HepG2 (cell line): ENCODE results near the gene ALLC. TPM values are rescaled to one million over a fixed set of nuclear protein-coding genes. Genes with fewer than 3 reads are reported as not detected.

Experiments
- HDAC1 ChIP-seq: sonication (generic); formaldehyde crosslinking; IDR thresholded peaks from 2 replicates; pipeline ENCODE4 v1.5.1; 2020; ENCODE audit warnings: mild to moderate bottlenecking, missing genetic modification reagents
- NFKBIZ ChIP-seq: IDR thresholded peaks from 2 replicates; pipeline ENCODE4 v1.6.1; 2018; ENCODE audit warnings: missing genetic modification reagents, missing compliant biosample characterization
- NFYC ChIP-seq: IDR thresholded peaks from 2 replicates; pipeline ENCODE4 v1.6.1; 2016; ENCODE audit warnings: missing genetic modification reagents, missing compliant biosample characterization
- ZNF101 ChIP-seq: sonication (generic); formaldehyde crosslinking; IDR thresholded peaks from 2 replicates; pipeline ENCODE4 v1.4.0; 2020; ENCODE audit warnings: mild to moderate bottlenecking, low read depth, missing genetic modification reagents, borderline replicate concordance
- ZNF350 ChIP-seq: sonication (generic); formaldehyde crosslinking; IDR thresholded peaks from 2 replicates; pipeline ENCODE4 v1.4.0; 2020; ENCODE audit warnings: mild to moderate bottlenecking, low read depth, missing genetic modification reagents, borderline replicate concordance
- ZNF446 ChIP-seq: sonication (generic); formaldehyde crosslinking; IDR thresholded peaks from 2 replicates; pipeline ENCODE4 v1.5.0; 2020; ENCODE audit warnings: mild to moderate bottlenecking, missing genetic modification reagents
- polyA plus RNA-seq, 8 experiments: library from polyadenylated mRNA; depleted of rRNA in 3 of 8; stranded (reverse) in 7 of 8; unstranded in 1 of 8; fragments of >200 nt; fragmentation: Illumina TruSeq in 4 of 8; extraction: Trizol in 4 of 8; gene quantifications; 2 replicates each; pipeline versions ENCODE4 v1.2.1 to v1.2.3, GENCODE V29; 2011 to 2016; ENCODE audit warnings: low read depth in 4 of 8, missing spikeins in 1 of 8, mixed read lengths in 1 of 8; ENCODE audit not compliant: insufficient read depth in 1 of 8
- total RNA-seq, 5 experiments: library from RNA; depleted of rRNA; stranded (reverse); fragments of >200 nt; fragmentation: Illumina TruSeq; extraction: Trizol; gene quantifications; 2 replicates each; pipeline ENCODE4 v1.2.3, GENCODE V29; 2016; ENCODE audit warnings: low read depth in 1 of 5
- TF ChIP-seq, protein P1 (sequence below): sonication (generic); formaldehyde crosslinking; IDR thresholded peaks from 2 replicates; pipeline ENCODE4 v1.4.0; 2020; ENCODE audit warnings: mild to moderate bottlenecking, missing genetic modification reagents
- TF ChIP-seq, protein P2 (sequence below): conservative IDR thresholded peaks from 2 replicates; pipeline ENCODE4 v1.6.1; 2018; ENCODE audit warnings: missing genetic modification reagents
- TF ChIP-seq, protein P3 (sequence below): sonication (generic); formaldehyde crosslinking; IDR thresholded peaks from 2 replicates; pipeline ENCODE4 v1.5.1; 2020; ENCODE audit warnings: missing genetic modification reagents, mild to moderate bottlenecking, borderline replicate concordance
- TF ChIP-seq, protein P4 (sequence below): sonication (generic); formaldehyde crosslinking; IDR thresholded peaks from 2 replicates; pipeline ENCODE4 v1.5.0; 2020; ENCODE audit warnings: missing genetic modification reagents, mild to moderate bottlenecking, borderline replicate concordance
- TF ChIP-seq, protein P5 (sequence below): IDR thresholded peaks from 2 replicates; pipeline ENCODE4 v1.6.1; 2018; ENCODE audit warnings: missing genetic modification reagents
- TF ChIP-seq, protein P6 (sequence below): sonication (generic); formaldehyde crosslinking; IDR thresholded peaks from 2 replicates; pipeline ENCODE4 v1.8.1; 2022; ENCODE audit warnings: mild to moderate bottlenecking, missing genetic modification reagents

ALLC gene
- total and polyA plus RNA-seq, 2 of the 13 experiments (the other 11 are each of a cell fraction or from before 2014, with no cell fraction given): 0.08 to 0.11 TPM

DNA sequence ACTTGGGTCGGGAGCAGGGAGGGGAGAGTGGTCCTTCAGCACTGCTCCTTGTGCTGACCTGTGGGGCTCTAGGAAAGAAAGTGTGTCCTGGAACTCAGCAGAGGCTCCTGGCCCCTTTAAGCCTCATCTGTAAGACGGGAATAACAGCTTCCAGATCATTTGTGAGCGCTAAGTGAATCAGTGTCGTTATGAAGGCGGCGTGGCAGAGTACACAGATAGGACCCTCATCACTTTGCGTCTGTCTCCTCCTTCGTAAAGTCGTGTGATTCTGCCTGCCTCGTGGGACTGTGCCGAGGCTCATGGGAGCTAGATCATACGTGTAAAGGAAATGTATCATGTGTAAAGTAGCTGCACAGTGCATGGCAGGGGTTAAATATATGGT, 44.5 kb upstream of the ALLC start (continued):
- TF ChIP-seq, protein P1, sequence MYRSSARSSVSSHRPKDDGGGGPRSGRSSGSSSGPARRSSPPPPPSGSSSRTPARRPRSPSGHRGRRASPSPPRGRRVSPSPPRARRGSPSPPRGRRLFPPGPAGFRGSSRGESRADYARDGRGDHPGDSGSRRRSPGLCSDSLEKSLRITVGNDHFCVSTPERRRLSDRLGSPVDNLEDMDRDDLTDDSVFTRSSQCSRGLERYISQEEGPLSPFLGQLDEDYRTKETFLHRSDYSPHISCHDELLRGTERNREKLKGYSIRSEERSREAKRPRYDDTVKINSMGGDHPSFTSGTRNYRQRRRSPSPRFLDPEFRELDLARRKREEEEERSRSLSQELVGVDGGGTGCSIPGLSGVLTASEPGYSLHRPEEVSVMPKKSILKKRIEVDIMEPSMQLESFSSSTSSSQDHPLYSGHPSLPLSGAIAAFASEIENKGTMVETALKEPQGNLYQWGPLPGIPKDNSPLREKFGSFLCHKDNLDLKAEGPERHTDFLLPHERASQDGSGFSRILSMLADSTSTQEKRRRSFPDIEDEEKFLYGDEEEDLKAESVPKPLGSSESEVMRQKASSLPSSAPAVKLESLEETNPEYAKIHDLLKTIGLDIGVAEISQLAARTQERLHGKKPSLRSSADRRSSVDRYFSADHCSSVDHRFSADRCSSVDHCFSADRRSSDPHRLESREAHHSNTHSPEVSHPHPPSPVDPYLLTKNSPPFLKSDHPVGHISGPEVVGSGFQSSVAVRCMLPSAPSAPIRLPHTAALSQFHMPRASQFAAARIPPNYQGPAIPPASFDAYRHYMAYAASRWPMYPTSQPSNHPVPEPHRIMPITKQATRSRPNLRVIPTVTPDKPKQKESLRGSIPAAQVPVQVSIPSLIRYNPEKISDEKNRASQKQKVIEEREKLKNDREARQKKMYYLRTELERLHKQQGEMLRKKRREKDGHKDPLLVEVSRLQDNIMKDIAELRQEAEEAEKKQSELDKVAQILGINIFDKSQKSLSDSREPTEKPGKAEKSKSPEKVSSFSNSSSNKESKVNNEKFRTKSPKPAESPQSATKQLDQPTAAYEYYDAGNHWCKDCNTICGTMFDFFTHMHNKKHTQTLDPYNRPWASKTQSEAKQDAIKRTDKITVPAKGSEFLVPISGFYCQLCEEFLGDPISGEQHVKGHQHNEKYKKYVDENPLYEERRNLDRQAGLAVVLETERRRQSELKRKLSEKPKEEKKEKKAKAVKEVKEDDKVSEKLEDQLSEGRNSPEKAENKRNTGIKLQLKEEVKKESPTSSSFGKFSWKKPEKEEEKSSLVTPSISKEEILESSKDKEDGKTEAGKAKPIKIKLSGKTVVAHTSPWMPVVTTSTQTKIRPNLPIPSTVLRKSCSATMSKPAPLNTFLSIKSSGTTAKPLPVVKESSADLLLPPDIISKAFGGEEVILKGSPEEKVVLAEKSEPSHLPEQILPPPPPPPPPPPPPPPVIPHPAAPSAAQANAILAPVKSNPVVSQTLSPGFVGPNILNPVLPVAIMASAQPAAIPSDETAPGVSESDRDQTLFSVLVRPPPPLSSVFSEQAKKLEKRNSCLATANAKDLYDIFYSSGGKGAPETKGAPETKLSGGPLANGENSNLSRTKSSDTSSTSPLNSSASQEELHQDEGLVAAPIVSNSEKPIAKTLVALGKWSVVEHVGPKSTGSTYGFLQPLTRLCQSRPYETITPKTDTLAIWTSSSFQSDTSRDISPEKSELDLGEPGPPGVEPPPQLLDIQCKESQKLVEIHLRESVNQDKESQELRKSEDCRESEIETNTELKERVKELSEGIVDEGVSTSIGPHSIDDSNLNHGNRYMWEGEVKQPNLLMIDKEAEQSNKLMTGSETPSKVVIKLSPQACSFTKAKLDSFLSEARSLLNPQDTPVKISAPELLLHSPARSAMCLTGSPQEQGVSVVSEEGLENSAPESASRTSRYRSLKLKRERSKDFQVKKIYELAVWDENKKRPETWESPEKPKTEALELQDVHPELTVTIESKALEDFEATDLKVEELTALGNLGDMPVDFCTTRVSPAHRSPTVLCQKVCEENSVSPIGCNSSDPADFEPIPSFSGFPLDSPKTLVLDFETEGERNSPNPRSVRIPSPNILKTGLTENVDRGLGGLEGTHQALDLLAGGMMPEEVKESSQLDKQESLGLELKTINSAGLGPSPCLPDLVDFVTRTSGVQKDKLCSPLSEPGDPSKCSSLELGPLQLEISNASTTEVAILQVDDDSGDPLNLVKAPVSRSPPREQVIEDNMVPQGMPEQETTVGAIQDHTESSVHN (CRISPR knock-in tag): no peak
- no peak for TF ChIP-seq NFKBIZ (CRISPR knock-in tag)
- no peak for TF ChIP-seq ZNF350 (CRISPR knock-in tag)
- TF ChIP-seq, protein P2, sequence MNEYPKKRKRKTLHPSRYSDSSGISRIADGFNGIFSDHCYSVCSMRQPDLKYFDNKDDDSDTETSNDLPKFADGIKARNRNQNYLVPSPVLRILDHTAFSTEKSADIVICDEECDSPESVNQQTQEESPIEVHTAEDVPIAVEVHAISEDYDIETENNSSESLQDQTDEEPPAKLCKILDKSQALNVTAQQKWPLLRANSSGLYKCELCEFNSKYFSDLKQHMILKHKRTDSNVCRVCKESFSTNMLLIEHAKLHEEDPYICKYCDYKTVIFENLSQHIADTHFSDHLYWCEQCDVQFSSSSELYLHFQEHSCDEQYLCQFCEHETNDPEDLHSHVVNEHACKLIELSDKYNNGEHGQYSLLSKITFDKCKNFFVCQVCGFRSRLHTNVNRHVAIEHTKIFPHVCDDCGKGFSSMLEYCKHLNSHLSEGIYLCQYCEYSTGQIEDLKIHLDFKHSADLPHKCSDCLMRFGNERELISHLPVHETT (CRISPR knock-in tag): no peak
- TF ChIP-seq, protein P3, sequence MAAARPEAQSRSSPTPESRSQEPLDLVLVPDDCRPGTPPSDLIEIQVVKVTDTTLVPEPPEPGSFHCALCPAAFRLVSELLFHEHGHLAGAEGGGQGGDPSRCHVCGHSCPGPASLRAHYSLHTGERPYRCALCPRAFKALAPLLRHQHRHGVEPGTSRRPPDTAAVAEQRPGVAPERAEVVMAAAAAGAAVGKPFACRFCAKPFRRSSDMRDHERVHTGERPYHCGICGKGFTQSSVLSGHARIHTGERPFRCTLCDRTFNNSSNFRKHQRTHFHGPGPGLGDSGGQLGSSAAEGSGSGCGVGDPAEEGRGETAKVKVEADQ (CRISPR knock-in tag): no peak
- TF ChIP-seq, protein P4, sequence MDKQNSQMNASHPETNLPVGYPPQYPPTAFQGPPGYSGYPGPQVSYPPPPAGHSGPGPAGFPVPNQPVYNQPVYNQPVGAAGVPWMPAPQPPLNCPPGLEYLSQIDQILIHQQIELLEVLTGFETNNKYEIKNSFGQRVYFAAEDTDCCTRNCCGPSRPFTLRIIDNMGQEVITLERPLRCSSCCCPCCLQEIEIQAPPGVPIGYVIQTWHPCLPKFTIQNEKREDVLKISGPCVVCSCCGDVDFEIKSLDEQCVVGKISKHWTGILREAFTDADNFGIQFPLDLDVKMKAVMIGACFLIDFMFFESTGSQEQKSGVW: no peak
- TF ChIP-seq HDAC1 (CRISPR knock-in tag): no peak
- no peak for TF ChIP-seq ZNF446
- TF ChIP-seq, protein P5, sequence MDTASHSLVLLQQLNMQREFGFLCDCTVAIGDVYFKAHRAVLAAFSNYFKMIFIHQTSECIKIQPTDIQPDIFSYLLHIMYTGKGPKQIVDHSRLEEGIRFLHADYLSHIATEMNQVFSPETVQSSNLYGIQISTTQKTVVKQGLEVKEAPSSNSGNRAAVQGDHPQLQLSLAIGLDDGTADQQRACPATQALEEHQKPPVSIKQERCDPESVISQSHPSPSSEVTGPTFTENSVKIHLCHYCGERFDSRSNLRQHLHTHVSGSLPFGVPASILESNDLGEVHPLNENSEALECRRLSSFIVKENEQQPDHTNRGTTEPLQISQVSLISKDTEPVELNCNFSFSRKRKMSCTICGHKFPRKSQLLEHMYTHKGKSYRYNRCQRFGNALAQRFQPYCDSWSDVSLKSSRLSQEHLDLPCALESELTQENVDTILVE: no peak
- TF ChIP-seq NFYC (CRISPR knock-in tag): no peak
- TF ChIP-seq, protein P6, sequence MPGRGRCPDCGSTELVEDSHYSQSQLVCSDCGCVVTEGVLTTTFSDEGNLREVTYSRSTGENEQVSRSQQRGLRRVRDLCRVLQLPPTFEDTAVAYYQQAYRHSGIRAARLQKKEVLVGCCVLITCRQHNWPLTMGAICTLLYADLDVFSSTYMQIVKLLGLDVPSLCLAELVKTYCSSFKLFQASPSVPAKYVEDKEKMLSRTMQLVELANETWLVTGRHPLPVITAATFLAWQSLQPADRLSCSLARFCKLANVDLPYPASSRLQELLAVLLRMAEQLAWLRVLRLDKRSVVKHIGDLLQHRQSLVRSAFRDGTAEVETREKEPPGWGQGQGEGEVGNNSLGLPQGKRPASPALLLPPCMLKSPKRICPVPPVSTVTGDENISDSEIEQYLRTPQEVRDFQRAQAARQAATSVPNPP: no peak
- TF ChIP-seq ZNF101: no peak
